GM19372 (cell line): ENCODE measurements around the gene CSRP1.
"Not testable (repeated sequence)": the region's sequence is repeated elsewhere in the genome, so short reads cannot be mapped to it uniquely, and the experiment has no call there.

Source experiments
- ATAC-seq: cut with Tn5 transposase; IDR thresholded peaks from one replicate; pipeline ENCODE4 v1.9.1; 2021; ENCODE audit warnings: mild to moderate bottlenecking, low read depth, moderate library complexity; ENCODE audit not compliant: unreplicated experiment

The CSRP1 gene

DNA sequence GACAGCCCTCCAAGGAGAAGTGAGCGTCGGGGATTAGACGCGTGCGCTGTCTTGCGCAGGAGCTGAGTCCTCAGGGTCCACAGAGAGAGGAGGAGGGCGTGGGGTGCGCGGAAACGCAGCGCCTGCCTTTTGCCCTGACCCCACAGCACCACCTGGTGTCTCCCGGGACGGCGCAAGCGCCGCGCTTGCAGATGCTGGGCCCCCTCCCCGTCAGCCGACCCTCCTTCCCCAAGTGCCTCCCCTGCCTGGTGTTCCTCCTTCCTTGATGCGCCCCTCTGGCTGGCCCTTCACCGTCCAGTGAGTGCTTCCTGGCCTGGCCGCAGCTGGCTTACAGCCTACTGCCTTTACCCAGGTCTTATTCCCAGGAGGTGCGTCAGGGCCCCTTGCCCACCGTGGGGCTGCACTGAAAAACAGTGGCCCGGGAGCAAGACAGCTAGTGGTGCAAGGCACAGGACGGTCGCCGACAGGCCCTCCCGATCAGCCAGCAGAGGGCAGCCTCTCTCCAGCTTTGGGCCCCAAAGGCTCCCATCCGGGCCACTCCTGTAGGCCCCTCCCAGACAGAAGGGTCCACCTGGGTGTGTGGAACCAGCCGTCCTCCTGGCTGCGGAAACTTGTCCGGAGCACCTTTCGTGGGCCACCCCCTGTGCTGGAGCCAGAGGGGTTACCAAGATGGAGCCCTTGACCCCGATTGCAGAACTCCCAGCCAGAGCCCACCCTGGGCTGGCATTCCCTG, 25.0 kb downstream of the CSRP1 start:
- ATAC-seq, result peak; percentile 77

DNA sequence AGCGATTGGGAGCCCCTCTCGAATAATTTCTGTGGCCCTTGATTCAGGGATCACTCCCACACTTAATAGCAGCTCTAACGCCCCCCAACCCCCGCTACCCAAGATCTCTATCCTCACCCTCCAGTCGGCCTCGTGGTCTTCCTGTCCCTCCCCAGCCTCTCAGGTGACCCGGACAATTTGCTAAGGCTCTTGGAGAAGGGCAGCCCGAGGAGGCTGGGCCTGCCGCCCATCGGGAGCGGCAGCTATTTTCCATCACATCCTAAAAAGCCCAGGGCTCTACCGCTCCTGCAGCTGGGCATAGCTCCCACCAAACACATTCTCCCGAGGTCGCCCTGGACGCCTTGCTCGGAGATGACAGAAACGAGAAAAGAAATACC, 25.9 kb downstream of the CSRP1 start:
- ATAC-seq, result no peak

DNA sequence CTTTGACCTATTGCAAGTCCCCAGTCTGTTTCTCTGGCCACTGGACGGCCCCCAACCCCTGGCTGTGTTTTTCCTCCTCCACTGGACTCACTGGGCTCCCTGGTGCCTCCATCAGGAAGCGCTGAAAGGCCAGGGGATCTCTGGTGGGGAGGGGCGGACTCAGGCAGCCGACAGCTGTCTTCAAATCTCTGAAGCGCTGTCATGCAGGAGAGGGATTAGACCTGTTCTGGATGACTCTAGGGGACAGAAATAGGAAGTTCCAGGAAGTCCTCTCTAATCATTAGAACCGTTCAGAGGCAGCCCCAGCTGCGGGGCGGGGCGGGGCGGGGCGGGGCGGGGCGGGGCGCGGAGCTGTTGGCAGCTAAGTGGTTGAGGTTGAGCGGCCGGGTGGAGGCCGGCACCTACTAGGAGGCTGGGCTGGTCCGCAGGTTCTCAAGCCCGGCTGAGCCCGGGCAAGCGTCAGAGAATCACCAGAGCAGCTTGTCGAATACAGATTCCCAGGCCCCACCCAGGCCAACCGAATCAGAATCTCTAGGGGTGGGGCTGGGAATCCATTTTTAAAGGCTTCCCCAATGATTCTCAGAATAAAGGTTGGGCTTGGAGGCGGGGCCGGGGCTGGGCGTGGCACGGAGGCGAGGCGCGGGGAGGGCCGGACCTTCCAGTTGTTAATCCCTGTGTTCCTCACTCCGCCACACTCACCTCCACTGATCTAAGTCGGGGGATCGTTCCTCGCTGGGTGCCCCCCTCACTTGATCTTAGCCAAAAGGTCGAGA, 26.5 kb downstream of the CSRP1 start:
- peak; percentile 37 for ATAC-seq

DNA sequence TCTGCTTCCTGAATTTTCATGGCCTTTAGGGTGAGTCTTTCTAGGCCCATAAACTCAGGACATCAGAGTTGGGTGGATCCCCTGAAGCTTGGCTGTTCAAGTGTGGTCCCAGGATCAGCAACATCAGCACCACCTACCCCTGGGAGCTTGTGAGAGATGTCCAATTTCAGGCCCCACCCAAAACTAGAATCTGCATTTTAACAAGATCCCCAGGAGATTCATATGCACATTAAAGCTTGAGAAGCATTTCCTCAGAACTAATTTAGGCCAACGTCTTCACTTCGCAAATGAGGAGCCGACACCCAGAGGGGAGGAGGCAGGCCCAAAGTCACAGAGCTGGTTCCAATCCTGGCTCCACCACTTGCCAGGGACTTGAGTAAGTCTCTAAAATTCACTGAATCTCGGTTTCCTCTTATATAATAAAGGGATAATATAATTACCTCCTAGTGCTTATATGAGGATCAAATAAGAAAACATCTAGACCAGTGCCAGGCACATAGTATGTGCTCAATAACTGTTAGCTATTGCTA, 27.7 kb downstream of the CSRP1 start:
- ATAC-seq, result no peak

DNA sequence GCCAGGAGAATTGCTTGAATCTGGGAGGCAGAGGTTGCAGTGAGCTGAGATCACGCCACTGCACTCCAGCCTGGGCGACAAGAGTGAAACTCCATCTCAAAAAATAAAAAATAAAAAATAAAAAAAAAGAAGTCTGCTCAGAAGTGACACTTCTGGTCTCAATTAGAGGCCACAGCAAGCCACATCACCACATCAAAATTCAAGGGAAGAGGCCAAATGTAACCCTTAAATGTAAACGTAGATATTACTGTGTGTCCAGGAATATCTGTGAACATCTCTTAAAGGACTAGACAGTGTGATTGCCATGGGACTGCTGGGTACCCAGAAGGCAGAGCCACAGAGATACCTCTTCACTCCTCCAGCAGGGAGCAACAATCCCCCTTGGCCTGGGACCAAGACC, 28.3 kb downstream of the CSRP1 start:
- ATAC-seq, result not testable (repeated sequence)

DNA sequence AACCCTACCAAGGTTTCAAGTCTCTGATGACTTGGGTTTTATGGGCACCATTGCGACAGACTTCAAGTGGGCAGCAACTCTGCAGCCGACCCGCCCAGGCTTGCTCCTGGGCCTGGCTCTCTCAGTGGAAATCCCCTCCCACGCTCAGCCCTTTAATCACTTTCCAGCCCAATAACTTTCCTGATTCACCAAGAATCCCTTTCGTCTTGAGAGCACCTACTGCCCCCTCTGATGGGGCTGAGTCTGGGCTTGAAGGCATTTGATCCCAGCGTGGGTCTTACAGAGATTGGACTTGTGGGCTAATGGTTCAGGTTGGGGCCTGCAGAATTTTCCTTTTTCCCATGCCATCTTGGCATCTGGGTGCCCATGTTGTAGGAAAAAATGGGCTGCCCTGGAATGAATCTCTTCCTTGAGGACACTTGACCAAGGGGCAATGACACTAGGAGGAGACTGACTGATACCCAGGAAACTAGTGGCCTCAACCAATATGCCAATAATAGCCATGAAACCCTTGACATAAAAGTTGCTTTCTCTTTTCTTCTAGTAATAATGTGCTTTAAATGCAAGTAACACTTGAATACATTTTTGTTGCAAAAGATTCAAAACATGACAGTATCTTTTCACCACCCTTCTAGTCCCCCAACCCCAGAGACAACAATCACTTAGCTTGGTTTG, 30.1 kb downstream of the CSRP1 start:
- ATAC-seq, result no peak

DNA sequence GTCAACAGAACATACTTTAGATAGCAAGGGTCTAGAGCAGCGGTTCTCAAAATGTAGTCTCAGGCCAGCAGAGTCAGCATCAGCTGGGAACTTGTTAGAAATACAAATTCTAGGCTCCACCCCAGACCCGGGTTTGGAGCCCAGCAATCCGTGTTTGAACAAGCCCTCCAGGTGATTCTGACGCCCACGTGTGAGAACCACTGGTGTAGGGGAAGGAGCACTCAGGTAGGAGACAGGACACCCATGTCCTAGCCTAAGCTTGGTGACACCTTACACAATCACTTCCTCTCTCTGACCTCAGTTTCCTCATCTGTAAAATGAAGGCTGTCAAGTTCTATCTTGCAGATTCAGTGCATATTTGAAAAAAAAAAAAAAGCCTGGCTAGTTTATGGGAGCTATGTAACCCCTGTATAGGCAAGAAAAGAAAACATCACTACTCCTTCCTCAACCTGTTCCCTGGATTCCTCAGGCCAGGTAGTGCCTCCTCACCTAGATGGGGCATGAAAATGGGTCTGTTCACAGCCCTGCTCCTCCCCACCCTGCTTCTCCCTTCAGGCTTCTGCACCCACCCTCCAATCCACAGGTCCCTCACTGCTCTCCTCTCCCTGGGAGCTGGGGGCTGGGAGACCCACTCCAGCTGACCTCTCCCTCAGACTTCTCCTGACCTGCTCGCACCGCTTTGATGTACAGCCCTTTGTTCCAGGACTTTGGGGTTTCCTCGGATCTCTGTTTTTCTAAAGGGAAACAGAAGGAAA, 30.8 kb downstream of the CSRP1 start:
- no peak for ATAC-seq

DNA sequence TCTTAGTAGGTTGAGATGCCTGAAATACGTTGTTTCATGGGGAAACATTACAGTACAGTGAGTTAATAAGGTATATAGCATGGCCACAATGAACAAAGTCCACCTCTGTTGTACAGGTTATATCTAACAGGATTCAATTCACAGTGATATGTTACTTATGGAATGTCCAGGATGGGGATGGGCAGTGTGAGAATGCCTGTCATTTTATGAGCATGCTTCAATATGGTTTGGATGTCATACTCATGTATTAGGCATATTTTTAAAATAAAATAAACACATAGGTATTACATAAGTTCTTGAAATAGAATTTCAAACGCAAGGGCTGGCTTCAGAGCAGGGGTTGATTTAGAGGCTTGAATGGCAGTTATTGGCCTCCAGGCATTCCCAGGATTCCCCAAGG, 31.8 kb downstream of the CSRP1 start:
- ATAC-seq, result no peak

DNA sequence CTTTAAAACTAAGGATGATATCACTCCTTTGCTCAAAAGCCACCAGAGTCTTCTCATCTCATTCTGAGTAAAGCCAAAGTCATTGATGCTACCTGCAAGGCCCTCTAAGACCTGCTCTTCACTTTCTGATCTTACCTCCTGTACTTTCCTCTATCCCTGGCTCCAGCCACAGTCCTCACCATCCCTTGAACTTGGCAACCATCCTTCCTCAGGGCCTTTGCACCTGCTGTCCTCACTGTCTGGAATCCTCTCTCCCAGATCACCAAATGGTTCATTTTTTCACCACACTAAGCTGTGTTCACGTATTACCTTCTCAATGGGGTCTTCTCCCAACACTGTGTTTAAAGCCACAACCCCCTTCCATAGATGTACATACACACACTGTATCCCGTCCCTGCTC, 33.6 kb downstream of the CSRP1 start:
- ATAC-seq, result no peak

DNA sequence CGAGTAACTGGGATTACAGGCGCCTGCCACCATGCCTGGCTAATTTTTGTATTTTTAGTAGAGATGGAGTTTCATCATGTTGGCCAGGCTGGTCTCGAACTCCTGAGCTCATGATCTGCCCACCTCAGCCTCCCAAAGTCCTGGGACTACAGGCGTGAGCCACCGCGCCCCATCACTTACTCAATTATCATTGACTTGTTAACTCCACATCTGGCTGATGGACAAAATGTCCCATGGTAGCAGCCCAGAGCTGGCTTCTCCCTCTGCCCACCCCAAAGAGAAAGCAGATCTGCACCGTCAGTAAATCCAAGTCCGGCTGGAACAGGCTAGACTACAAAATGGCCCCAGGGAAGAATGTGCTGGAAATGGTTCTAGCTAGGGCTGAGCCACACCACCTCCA, 34.6 kb downstream of the CSRP1 start:
- ATAC-seq, result not testable (repeated sequence)

DNA sequence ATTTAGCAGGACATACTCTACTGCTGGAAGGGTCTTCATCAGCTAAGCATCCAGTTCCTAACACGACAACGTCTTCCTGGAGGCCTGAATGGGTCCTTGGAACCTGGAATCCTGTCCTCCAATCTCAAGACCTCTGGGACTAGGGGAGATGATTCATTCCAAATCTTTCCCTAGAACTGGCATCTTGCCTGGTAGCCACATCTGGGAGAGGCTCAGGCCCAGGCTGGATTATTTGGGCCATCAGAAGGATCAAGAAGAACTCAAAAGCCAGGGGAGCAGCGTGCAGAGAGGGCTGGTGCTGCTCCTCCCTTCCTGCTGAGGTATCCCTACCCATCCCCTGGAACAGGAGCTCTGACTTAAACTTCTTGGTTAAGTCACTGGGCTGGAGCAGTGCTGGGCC, 35.2 kb downstream of the CSRP1 start:
- no peak for ATAC-seq

DNA sequence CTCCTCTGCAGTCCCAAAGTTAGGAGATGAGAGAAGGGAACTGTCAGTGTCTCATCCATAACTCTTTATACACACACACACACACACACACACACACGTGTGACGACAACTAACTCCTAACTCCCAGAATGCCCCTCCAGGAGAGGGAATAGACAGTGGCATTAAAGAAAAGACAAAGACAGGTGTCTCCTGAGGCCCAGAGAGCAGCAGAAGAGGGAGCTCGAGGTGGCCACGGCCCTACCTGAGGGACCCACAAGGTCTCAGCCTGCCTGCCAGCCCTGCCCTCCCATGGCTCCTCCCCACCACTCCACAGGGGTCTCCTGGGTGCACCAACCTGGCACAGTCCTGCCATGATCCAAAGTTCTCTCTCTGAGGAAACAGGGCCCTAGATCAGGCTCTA, 36.3 kb downstream of the CSRP1 start:
- ATAC-seq, result no peak

DNA sequence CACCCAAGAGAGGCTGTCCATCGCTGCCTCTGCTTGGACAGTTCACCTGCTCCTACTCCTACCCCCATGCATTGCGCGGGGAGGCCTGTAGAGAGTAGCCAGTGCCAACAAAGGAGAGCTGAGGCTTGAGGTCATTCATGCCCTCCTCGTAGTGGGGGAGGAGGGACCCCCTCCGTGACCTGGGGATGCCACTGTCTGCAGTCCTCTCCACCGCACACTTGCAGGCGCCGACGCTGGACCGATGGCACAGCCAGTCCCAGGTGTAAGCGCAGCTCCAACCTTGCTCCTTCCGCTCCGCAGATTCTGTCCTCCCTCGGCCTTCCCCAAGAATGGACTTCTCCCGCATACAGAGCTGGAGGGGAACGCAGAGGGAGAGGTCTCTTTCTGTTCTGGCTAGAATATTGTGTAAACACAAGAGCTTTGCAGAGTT, 37.3 kb downstream of the CSRP1 start:
- ATAC-seq, result no peak

DNA sequence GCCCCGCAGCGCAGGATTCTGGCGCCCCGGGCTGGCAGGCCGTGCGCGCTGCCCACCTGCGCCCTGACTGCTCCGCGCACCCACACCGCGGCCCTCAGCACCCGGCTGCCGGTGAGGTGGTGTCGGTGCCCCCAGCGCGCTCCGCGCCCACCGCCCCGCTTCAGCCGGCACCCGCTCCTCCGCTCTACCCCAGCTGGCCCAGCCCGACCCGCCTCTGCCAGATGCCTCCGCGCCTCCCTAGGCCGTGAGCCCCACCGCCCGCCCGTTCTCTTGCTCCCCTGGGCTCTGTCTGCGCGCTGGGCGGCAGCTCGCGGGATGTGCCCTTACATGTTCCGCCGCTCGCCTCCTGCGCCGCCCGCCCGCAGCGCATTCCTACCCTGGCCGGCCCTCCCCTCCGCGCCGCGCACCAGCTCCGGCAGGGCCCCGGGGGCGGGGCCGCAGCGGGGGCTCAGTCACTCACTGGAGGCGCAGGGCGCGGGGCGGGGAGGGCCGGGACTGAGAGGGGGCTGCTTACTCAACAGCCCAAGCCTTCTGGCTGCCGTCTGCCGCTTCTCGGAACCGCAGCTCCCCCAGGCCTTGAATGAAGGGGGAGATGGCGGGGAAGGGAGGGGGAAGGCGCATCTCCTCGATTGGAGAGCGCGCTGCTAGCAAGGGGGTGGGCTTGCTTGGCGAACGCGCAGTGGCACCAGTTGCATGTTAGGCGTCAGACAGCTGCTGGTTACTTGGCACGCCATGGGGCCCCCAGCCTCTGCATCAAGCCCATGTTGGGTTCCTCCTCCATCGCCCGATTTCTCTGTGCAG, 37.9 kb downstream of the CSRP1 start, which contains the start of gene PHLDA3:
TSS of gene PHLDA3 (minus strand) at position 345 of the 801 bp plus-strand sequence. CDS start 402 bp downstream, outside the sequence.
- peak; percentile 76 for ATAC-seq

DNA sequence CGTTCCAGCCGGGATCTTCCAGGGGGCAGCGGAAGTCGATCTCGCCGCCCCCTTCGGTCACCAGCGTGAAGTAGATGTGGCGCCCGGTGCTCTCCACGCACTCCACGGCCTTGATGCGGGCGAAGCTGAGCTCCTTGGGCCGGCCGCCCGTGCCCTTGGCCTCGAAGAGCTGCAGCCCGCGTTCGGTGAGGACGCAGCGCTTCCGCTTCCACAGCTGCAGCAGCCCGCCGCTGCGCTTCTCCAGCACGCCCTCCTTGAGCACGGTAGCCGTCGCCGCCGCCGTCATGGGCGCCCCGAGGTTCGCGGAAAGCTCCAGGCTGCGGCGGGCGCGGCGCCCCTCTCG, 38.5 kb downstream of the CSRP1 start:
- ATAC-seq, result peak; percentile 53

DNA sequence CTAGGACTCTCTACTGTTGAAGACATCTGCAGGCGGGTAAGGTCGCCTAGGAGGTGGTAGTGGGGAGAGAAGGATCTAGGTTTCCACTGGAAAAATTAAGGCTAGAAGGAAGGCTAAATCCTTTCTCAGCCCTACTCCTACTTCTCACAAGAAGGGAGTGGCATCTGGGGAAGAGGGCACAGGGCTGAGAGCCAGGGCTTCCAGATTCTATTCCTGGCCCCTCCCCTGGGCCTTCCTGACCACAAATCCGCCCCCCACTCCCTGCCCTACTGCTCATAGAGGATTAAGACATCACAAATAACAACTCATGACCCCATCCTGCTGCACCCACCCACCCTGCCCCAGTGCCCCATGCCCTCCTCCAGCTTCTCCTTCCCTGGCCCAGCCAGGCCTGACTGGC, 40.4 kb downstream of the CSRP1 start:
- ATAC-seq, result no peak

DNA sequence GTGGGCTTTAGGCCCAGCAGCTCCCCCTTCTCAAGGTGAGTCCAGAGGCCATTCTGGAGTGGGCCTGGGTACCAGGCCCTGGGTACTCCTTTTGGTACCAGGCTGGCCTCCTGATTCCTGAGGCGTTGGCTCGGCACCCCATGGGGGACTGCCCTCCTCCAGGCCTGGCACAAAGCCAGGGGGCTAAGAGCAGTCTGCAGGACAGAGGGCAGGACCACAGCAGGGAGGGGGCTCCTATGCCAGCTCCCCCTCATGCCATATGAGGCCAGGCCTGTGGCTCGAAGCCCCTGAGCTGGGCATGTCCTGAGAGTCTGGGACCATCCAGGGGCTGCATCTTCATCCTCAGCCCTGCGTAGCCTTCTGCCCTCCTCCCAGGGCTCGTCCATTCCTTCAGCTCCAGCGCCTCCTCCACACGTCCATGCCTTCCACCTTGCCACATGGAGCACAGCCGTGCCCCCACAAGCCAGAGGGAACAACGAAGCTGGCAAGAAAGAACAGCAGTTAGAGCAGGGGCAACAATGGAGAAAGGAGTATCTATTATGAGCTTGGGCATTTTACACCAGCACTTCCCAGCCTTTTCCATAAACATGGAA, 41.1 kb downstream of the CSRP1 start:
- no peak for ATAC-seq

DNA sequence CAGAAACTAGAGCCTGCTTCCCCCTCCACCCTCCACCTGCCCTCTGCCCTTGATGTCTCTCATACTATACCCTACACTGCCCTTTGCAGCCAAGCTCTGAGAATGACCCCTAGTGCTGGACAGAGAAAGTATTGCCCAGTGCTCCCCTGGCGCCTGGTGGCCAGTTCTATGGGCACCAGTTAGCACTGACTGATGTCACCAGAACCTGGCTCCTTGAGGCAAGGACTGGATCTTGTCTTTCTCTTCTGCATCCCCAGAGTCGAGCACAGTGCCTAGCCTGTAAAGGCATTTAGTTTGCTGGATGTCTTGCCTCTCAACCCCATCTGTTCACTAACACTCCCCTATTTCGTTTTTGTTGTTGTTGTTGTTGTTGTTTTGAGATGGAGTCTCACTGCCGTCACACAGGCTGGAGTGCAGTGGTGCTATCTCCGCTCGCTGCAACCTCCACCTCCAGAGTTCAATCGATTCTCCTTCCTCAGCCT, 43.8 kb downstream of the CSRP1 start:
- no peak for ATAC-seq
